Retina (tissue), 1 donor: ENCODE measurements around the gene ZBTB7B.
A peak's percentile ranks its signal among the peaks of the same experiment; 100 is the strongest.
"Not testable (repeated sequence)": the region's sequence is repeated elsewhere in the genome, so short reads cannot be mapped to it uniquely, and the experiment has no call there.

Source experiments
- DNase-seq: peaks from one replicate; pipeline ENCODE4 v3.0.0-alpha.2; 2016

ZBTB7B gene

DNA sequence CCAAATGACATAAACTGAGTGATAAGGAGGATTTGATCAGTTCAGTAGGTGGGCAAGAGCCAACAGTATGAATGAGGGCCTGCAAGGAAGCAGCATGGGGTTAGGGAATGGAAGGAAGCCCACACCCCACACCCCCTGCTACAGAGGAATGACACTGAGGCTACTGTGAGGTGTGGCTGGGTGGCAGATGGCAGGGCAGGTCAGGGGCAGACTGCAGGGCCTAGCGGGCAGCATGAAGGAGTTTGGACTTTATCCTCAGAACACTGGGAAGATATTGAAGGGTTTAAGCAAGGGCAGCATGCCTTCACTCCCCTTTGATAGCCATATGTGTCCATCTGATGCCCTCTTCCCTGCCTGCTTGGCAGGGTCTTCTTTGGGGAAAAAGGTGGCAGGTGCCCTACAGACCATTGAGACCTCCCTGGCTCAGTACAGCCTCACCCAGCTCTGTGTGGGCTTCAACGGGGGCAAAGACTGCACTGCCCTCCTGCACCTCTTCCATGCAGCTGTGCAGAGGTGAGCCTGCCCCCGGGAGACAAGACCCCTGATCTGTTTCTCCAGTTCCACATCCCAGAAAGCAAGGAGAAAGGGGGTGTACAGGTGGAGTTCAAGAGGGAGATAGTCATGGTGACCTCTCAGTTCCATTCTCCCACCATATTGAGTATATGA lies 13.3 kb upstream of the ZBTB7B start:
- no peak for DNase-seq

DNA sequence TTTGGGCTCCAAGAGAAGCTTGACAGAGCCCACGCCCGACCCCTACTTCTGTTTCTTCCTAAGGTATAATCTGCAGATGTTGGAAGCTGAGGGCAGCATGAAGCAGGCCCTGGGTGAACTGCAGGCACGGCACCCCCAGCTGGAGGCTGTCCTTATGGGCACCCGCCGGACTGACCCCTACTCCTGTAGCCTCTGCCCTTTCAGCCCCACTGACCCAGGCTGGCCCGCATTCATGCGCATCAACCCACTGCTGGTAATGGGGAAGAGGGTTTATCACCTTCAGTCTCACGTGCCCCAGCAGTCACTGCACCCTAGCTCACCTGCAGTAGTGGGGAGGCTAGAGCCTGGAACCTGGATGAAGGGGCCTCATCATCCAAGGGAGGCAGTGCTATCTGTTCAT lies 12.3 kb upstream of the ZBTB7B start:
- DNase-seq, result no peak

GRCh38 chr1:154992721-154993571 lies 9.7 kb upstream of the ZBTB7B start:
- peak; percentile 61 for DNase-seq

DNA sequence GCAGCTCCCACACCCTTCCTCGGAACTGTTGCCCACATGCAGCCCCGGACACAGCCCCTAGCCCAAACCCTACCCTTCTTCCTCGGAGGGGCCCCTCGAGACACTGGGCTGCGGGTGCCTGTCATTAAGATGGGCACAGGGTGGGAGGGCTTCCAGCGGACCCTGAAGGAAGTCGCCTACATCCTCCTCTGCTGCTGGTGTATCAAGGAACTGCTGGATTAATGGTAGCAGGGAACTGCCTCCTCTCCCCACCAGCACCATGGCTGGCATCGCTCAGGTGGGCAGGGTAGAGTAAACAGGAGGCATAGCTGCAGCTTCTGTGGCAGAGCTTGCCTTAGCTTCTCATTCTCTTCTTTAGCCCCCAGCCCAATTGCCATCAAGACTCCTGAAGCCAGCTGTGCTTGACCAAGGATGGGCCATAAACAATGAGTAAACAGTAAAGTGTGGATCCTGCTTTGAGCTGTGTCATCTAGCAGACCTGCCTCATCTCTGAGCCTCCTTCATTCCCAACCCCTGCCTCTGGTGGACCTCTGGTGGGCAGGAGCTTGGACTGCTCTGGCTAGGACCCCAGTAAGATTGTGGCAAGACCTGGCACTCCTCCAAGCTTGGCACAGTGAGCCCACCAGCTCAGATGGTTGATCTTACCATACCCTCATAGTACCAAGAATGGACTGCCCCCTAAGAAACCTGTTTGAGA lies 8.9 kb upstream of the ZBTB7B start, which contains the start of gene LENEP:
LENEP (plus strand) TSS at position 15 of the 697 bp plus-strand sequence; CDS start at position 37, 22 bp downstream.
- no peak for DNase-seq

DNA sequence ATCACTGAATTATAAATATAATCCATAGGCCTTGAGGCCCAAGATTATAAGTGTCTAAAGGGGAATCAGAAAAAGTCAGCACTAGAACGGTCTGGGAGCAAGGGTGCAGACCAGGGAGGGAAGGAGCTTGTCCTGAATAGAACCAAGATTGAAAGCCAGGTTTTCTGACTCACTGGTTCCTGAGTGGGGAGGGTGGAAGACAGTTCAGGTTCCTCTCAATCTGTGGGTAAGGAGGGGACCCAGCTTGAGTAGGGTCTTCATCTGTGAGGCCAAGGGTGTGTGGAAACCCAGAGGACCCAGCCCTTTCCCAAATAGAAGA lies 8.4 kb upstream of the ZBTB7B start:
- no peak for DNase-seq

- DNase-seq, result no peak
These were observed 8.0 kb upstream of the ZBTB7B start for GRCh38 chr1:154994591-154994990.

GRCh38 chr1:154995301-154995983 lies 7.2 kb upstream of the ZBTB7B start:
- DNase-seq, result not testable (repeated sequence)

GRCh38 chr1:154996966-154997701 lies 5.5 kb upstream of the ZBTB7B start:
- no peak for DNase-seq

DNA sequence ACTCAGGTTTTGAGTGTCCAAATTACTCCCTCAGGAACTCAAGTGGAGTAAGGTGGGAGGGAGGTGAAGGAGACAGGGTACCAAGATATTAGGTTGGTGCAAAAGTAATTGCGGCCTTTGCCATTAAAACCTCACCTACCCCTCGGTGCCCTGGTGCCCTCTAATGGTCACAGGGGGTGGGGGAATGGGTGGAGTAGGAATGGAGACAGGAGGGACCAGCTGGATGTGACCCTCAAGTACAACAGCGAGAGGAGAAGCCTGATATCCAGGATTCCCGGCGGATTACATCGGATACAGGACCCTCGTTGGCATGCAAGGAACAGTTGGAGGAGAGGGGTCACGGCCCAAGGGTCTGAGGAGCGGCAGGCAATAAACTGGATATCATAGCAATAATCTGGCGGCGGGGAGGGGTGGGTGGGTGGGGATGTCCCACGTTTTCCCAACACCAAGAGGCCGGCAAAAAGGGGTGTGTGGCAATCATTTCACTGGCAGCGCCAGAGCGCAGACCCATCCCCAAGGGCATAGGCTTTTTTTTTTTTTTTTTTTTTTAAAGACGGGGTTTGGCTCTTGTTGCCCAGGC lies 4.3 kb upstream of the ZBTB7B start:
- no peak for DNase-seq

DNA sequence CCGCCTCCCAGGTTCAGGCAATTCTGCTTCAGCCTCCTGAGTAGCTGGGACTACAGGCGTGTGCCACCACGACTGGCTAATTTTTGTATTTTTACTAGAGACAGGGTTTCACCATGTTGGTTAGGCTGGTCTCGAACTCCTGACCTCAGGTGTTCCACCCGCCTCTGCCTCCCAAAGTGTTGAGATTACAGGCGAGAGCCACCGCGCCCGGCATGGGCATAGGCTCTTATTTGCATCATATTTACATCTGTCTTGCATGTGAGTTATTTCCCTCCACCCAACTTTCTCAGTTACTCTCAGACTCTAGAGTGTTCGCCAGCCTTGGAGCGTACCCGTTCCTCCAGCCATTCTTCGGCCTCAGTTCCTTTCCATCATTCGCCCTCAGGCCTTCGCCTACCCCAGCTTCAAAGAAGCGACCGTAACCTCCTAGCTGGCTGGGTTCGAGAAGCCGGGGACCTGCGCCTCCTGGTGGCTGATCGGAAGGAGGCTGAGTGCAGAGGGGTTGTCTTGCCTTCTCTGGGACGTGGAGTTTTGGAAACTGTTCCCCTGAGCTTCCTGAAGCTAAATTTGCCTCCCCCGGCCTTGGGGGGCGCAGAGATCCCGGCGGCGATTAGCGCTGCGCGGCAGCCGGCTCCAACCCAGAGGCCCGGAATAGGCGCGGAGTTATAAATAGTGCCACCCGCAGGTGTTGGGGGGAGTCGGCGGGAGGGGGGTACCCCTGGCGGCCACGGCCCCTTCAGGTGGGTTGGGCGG lies 3.6 kb upstream of the ZBTB7B start:
- DNase-seq, result peak; percentile 87

- peak; percentile 72 for DNase-seq
These were observed 2.8 kb upstream of the ZBTB7B start for GRCh38 chr1:154999571-155000410.

GRCh38 chr1:155000411-155000725 lies 2.2 kb upstream of the ZBTB7B start:
- no peak for DNase-seq

DNA sequence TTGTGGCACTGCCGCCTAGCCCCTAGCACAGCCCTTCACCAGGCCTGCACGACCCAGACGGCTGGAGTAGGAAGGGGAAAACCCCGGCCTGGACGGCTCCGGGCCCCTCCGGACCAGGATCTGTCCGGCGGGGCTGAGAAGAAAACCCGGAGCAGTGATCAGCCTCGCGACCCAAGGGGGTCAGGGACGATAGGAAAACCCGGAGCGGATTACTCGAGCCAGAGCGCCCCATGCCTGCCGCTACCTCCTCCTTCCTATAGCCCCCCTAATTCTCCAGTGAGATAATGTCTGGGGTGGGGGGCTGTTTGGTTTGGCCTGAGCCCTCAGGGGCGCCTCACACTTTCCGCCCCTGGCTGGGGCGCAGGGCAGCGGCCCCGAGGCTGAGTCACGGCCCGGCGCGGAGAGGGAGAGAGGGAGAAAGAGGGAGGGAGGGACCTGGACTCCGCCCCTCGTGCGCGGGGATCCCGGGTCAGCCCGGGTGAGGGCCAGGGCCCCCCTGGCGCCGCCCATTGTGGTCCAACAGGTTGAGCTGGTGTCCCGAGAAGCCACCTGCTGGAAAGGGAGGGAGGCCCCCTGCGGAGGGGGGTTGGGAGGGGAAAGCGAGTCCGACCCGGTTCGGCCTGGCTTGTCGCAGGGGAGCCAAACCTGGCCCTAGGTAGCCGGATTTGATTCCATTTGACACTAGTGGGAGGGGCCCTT lies 1.7 kb upstream of the ZBTB7B start:
- DNase-seq, result peak; percentile 99

DNA sequence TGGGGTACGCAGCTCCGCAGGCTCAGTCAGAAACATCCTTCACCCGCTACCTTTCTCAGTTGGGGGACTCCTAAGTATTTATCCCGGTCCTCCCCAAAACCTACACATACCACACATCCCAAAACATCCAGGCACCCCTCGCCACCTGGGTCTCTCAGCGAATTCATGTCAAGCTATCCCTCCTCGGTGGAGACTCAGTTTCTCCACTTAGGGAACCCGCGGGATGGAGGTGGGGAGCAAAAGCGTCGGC lies 1.3 kb upstream of the ZBTB7B start:
- DNase-seq, result no peak

- DNase-seq, result peak; percentile 89
These were observed 733 bp upstream of the ZBTB7B start for GRCh38 chr1:155001675-155002463.

GRCh38 chr1:155003227-155003765 lies 694 bp downstream of the ZBTB7B start:
- DNase-seq, result peak; percentile 72

DNA sequence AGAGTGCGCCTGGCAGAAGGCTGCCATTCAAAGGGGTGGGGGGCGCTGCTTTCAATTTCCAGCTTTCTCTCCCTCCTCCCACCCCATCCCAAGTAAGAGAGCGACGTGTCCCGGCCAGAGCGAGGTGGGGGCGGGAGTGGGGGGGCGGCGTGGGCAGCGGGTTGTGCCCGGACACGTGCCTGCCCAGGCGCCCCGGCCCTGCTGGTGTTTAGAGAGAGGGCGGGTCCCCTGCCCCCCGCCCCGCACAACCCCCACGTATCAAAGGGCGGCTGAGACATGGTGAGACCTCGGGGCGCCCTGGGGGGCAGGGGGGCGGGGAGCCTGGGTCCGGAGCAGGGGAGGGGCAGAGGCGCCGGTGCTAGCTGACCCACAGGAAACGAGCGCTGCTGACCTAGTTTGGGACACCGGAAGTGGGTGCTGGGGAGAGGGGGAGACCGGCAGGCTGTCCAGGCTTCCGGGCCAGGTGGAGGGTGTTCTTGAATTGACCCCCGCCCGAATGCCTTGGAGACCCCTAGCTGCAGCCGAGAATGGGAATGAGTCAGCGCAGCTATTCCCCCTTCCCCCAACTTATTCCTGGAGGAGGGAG lies 1.3 kb downstream of the ZBTB7B start:
- DNase-seq, result peak; percentile 55

- no peak for DNase-seq
These were observed 1.9 kb downstream of the ZBTB7B start for GRCh38 chr1:155004352-155005075.
